Measurements from ENCODE around the gene NOL4L. TPM values are rescaled to one million over a fixed set of nuclear protein-coding genes. Genes with fewer than 3 reads are reported as not detected.

Gene NOL4L
- total RNA-seq, 1 donor from 2014 or later = 12.2 TPM

GRCh38 chr20:32560989-32561830 is 23.9 kb downstream of the NOL4L start:
- no peak for DNase-seq

GRCh38 chr20:32560482-32560988 is 24.6 kb downstream of the NOL4L start:
- no peak for DNase-seq

DNA sequence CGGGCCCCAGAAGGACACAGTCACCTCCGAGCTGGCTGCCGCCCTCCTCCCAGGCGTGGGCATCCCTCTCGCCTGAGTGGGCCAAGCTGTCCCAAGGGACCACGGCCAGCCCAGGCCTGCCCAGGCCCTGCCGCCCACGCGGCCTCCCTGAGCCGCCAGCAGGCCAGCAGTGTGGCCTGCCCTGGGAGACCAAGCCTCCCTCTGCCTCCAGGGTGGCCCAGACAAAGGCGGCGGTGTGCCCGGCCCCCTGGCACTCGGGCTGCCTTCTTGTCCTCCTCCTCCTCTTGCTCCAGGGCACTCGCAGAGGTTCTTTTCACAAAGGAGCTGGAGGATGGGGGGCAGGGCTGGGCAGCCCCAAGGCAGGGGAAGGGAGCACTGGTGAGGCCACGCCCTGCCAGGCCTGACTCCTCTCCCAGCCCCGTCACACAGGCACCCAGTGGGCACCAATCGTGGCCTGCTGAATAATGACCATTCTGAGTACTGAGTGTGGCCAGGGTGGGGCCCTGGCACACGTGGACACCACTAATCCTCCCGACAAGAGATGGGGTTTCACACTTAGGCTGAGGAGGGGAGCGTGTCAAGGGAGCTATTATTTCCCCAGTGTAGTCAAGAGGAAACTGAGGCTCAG is 25.3 kb downstream of the NOL4L start:
- no peak for DNase-seq

GRCh38 chr20:32559205-32559752 is 25.9 kb downstream of the NOL4L start:
- DNase-seq = no peak

GRCh38 chr20:32558526-32558925 is 26.6 kb downstream of the NOL4L start:
- no peak for DNase-seq

DNA sequence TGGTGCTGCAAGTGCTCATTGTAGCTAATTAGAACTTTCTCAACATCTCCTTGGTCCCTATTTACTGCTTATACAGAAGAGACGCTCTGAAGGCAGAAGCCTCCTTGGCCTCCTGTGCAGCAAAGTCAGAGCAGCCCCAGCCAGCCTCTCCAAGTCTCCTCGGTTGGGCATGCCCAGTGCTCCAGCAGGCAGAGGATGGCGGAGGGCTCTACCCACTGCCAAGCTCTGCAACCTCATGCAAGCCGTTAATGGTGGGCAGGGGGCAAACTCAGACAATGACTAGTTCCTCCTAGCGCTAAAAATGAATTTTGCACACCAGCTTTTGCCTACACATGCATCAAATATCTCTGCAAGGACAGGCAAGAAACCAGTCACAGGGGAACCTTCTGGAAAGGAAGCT is 27.8 kb downstream of the NOL4L start:
- DNase-seq = no peak

DNA sequence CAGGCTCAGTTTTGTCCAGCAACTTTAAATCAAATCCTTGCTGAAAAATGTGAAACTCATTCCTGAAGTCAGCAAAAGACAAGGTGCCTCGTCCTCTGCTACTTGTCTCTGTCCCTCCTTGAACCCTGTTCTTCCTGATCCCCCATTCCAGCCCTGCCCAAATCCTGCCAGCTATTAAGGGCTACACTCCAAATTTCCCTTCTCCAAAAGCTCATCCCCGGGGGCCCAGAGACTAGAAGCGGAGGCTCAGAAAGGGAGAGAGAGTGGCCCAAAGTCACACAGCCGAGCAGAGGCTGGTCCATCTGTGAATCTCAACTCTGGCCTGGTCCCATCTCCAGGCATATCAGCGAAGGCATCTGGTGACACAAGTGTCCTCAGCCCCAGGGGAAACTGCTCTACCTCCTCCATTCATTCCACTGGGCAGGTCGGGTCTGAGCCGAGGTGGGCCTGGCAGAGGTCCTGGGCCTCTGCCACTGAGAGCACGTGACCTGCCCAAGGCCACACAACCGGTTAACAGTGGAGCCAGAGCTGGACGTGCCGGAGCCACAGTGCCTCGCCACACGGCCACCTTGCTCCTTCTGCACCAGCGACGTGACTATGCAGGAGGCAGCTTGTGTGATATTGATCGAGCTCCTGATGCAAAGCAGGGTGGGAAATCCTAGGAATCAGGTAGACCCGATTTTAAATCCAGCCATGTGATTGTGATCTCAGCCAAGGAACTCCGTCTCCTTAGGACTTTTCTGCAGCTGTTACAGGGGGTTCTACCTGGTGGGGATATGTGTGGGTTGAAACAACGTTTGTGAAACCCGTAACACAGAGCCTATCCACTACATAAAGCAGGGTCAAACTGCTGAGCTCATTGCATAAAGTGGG is 28.6 kb downstream of the NOL4L start:
- DNase-seq = no peak

- no peak for DNase-seq
Observed at GRCh38 chr20:32555584-32555983, 29.5 kb downstream of the NOL4L start.

DNA sequence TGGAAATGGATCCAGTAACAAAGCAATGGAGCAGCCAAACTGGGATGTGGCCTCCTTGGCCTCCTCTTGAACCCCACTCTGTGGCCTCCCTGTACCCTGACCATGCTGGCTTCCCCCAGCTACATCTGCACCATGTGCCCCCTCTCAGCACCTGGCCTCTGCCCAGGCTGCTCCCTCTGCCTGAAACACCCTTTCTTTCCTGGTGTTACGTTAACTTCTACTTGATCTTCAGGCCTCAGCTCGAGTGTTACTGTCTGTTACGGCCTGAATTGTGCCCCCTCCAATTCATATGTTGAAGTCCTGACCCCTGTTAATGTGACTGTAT is 30.2 kb downstream of the NOL4L start:
- DNase-seq = no peak

- DNase-seq = no peak
Observed at GRCh38 chr20:32553618-32554017, 31.5 kb downstream of the NOL4L start.

DNA sequence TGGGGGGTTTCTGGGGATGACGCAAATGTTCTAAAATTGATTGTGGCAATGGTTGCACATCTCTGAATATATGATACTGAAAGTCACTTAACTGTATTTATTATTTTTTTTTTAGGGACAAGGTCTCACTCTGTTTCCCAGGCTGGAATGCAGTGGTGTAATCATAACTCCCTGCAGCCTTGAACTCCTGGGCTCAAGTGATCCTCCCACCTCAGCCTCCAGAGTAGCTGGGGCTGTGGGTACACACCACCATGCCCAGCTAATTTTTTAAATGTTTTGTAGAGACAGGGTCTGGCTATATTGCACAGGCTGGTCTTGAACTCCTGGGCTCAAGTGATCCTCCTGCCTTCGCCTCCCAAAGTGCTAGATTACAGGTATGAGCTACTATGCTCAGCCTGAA is 33.4 kb downstream of the NOL4L start:
- no peak for DNase-seq

GRCh38 chr20:32549842-32550241 is 35.3 kb downstream of the NOL4L start:
- DNase-seq = no peak

- DNase-seq = no peak
Observed at GRCh38 chr20:32547753-32548034, 37.4 kb downstream of the NOL4L start.

DNA sequence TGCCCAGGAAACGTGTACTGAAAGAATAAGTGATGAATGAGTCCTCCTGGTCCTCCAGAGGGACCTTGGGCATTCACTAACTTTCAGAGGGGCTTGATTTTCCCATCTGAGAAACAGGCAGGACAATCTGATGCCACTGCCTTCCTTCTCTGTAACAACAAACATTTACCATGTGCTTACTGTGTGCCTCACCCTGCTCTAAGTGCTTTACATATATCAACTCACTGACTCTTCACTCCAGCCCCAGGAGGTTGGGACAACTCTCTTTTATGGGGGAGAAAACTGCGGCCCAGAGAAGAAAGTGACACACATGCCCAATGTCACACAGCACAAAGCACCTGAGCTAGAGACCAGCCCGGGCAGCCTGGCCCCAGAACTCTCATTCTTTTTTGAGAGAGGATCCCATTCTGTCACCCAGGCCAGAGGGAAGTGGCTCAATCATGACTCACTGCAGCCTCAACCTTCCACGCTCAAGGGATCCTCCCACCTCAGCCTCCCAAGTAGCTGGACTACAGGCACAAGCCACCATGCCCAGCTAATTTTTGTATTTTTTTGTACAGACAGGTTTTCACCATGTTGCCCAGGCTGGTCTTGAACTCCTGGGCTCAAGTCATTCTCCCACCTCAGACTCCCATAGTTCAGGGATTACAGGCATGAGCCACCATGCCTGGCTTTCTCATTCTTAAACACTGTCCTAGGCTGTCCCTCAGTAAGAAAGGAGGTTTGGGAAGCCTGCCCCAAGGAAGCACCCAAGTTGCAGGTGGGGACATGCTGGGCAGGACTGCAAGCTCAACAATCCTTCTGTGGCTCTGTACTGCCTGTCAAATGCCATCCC is 38.0 kb downstream of the NOL4L start:
- DNase-seq = no peak

DNA sequence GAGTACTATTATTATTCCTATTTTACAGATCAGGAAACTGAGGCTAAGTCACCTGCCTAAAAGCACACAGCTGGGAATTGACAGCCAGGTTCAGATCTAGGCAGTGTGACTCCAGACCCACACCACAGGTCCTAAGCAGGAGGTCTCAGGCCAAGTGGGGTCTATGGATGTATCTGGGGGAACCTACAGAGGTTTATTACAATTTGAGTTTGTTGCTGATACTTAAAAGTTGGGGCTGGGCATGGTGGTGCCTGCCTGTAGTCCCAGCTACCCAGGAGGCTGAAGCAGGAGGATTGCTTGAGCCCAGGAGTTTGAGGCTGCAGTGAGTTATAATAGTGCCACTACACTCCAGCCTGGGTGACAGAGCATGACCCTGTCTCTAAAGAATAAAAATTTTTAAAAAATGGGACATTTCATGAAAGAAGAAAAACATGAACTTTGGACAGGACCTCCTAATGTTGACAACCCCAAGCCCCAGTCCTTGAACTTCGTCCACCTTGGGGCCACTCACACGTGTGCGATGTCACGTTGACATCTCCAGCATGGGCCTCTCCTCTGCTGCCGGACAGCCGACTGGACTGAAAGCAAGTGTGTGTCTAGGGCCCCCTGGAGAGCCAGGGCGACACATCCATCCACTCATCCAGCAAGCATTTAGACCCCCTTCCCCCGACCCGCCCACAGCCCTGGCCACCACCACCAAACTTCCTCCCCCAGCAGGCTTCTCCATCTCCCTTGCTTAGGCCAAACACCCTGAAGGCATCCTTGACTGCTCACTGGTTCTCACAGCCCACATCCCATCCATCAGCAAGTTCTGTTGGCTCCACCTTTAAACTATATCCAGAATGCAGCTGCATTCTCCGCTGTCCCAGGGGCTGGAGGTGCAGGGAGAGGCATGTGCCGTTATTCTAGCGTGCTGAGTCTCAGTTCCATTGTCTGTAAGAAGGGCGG is 40.0 kb downstream of the NOL4L start:
- no peak for DNase-seq

DNA sequence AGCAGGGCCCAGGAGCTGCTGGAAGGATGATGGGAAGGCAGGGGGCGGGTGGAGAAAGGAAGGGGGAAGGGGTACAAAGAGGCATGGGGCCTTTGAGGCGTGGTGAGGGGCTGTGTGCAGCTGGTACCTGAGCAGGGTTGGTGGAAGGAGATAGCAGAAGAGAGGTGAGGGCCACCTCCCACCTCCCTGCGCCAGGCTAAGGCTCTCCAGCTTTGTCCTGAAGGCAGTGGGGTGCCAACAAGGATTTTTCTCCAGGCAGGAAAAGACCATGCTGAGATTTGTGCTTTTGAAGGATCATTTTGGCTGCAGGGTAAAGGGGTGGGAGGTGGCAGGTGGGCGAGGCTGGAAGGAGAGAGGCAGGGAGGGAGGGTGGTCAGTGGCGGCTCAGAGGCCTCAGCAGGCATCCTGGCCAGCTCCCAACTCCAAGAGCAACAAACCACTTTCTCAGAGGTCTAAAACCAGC is 40.8 kb downstream of the NOL4L start:
- DNase-seq = no peak

DNA sequence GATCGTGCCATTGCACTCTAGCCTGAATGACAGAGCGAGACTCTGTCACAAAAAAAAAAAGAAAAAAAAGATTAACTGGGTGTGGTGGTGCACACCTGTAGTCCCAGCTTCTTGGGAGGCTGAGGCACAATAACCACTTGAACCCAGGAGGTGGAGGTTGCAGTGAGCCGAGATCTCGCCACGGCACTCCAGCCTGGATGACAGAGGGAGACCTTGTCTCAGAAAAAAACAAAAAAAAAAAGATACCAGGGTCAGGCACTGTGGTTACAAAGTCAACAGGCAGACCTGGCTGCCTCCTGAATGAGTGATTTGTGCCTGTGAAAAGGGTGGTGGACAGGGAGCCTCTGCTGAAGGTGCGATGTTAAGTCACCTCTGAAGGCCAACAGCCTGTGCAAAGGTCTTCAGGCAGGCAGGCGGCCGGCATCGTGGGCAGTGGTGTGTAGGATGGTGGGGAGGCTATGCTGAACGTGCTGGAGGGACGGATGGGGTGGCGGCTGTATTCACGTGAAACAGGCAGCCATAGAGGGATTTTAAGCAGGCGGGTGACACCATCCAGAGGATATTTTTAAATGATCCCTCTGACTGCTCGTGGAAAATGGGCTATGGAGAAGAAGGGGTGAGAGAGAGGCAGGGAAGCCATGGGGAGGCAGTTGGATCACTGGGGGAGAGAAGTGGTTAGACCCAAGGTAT is 41.4 kb downstream of the NOL4L start:
- no peak for DNase-seq

DNA sequence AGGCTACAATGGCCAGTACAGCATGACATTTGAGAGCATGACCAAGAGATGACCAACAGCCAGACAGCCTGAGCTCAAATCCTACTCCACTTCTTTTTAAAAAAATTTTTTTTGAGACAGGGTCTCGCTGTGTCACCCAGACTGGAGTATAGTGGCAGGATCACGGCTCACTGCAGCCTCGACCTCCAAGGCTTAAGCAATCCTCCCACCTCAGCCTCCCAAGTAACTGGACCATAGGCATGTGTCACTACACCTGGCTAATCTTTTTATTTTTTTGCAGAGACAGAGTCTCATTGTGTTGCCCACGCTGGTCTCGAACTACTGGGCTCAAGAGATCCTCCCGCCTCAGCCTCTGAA is 42.9 kb downstream of the NOL4L start:
- DNase-seq = no peak

- no peak for DNase-seq
Observed at GRCh38 chr20:32541323-32542258, 43.5 kb downstream of the NOL4L start.
